DND-41 (cell line): ENCODE measurements around the gene NPM1.
A peak's percentile ranks its signal among the peaks of the same experiment; 100 is the strongest.
"Not testable (repeated sequence)": the region's sequence is repeated elsewhere in the genome, so short reads cannot be mapped to it uniquely, and the experiment has no call there.

ENCODE experiments used
- ATAC-seq: fragments of 200-7000 bp; cut with Tn5 transposase; 3 replicates; pipeline ENCODE4 v1.9.1; 2021; ENCODE audit warnings: low read depth; ENCODE audit not compliant: insufficient read depth
- DNase-seq: peaks from one replicate; pipeline ENCODE4 v3.0.0-alpha.2; 2020
- H2AFZ ChIP-seq: 2 replicates; pipeline ENCODE4 v1.6.0; 2012; ENCODE audit warnings: low read depth, low read length
- H3K27ac ChIP-seq: 2 replicates; pipeline ENCODE4 v1.5.1; 2012; ENCODE audit warnings: low read length, inconsistent platforms
- H3K27me3 ChIP-seq: fragments of 200-600 bp; sonication (generic); 2 replicates; pipeline ENCODE4 v1.6.0; 2012; ENCODE audit warnings: low read length, mild to moderate bottlenecking, inconsistent platforms; ENCODE audit not compliant: insufficient read depth, poor library complexity
- H3K36me3 ChIP-seq: 2 replicates; pipeline ENCODE4 v1.5.1; 2012; ENCODE audit warnings: low read length, inconsistent platforms; ENCODE audit not compliant: insufficient read depth
- H3K4me1 ChIP-seq: 2 replicates; pipeline ENCODE4 v1.5.1; 2012; ENCODE audit warnings: mild to moderate bottlenecking, low read length; ENCODE audit not compliant: insufficient read depth
- H3K4me2 ChIP-seq: 2 replicates; pipeline ENCODE4 v1.6.0; 2012; ENCODE audit warnings: mild to moderate bottlenecking, moderate library complexity, low read length, inconsistent platforms; ENCODE audit not compliant: insufficient read depth
- H3K4me3 ChIP-seq, 2 experiments: fragments of 200-600 bp in 1 of 2; shearing (Covaris generic) in 1 of 2; 2 replicates each; pipeline ENCODE4 v1.5.1; 2012 to 2016; ENCODE audit warnings: inconsistent platforms in 2 of 2, low read length in 2 of 2, mild to moderate bottlenecking in 2 of 2, low read depth in 1 of 2, moderate library complexity in 1 of 2
- H3K79me2 ChIP-seq: 2 replicates; pipeline ENCODE4 v1.6.0; 2012; ENCODE audit warnings: low read length, inconsistent platforms; ENCODE audit not compliant: insufficient read depth
- H3K9ac ChIP-seq: 2 replicates; pipeline ENCODE4 v1.6.0; 2012; ENCODE audit warnings: low read depth, mild to moderate bottlenecking, inconsistent platforms, low read length, moderate library complexity
- H3K9me3 ChIP-seq: 2 replicates; pipeline ENCODE4 v1.5.1; 2012; ENCODE audit warnings: low read length, moderate library complexity, mild to moderate bottlenecking, inconsistent platforms; ENCODE audit not compliant: insufficient read depth, severe bottlenecking
- H4K20me1 ChIP-seq: 2 replicates; pipeline ENCODE4 v1.6.0; 2012; ENCODE audit warnings: low read length; ENCODE audit not compliant: insufficient read depth
- CTCF ChIP-seq: IDR thresholded peaks from 2 replicates; pipeline ENCODE4 v1.5.1; 2012; ENCODE audit warnings: borderline replicate concordance, low read length, moderate library complexity, mild to moderate bottlenecking; ENCODE audit not compliant: poor library complexity, severe bottlenecking; ENCODE audit errors: extremely low read depth
- EZH2 ChIP-seq: IDR thresholded peaks from 3 replicates; pipeline ENCODE4 v1.6.1; 2012; ENCODE audit warnings: borderline replicate concordance, low read depth, mild to moderate bottlenecking, moderate library complexity, low read length, inconsistent platforms; ENCODE audit not compliant: severe bottlenecking

Gene NPM1

DNA sequence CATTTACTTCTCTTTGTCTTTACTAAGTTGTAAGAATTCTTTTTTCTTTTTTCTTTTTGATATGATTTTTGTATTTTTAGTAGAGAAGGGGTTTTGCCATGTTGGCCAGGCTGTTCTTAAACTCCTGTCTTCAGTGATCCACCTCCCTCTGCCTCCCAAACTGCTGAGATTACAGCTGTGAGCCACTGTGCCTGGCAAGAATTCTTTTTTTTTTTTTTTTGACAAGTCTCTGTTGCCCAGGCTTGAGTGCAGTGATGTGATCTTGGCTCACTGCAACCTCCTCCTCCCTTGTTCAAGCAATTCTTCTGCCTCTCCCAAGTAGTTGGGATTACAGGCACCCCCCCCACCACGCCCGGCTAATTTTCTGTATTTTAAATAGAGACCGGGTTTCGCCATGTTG is 9.9 kb downstream of the NPM1 start:
- ATAC-seq (no peak), DNase-seq (no peak)
- Histone ChIP-seq H2AFZ (no peak overlapping the region), H3K27ac (no peak overlapping the region), H4K20me1 (peaks cover 92% of the 10 kb centered on the region), H3K36me3 (peaks cover 94% of the 10 kb centered on the region), H3K9me3 (no peaks in the 10 kb centered on the region), H3K4me3 (no peak overlapping the region), H3K27me3 (no peaks in the 10 kb centered on the region), H3K9ac (no peak overlapping the region), H3K79me2 (peaks cover 94% of the 10 kb centered on the region), H3K4me1 (peaks cover 31% of the 10 kb centered on the region), H3K4me2 (0 out of 2 replicates have a peak overlapping the region, but pooled peaks have one; percentile 6)
- TF ChIP-seq EZH2, result no peak
- no peak for TF ChIP-seq CTCF

DNA sequence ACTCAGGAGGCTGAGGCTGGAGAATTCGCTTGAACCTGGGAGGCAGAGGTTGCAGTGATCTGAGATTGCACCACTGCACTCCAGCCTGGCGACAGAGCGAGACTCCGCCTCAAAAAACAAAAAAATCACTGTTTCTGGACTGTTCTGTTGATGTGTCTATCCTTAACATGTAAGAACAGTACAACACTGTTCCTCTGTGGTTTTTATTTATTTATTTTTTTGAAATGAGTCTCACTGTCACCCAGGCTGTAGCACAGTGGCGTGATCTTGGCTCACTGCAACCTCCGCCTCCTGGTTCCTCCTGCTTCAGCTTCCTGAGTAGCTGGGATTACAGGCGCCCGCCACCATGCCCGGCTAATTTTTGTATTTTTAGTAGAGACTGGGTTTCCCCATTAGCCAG is 11.0 kb downstream of the NPM1 start:
- H2AFZ ChIP-seq, DNase-seq, H3K4me3 ChIP-seq, H3K27ac ChIP-seq, H3K27me3 ChIP-seq, H3K9me3 ChIP-seq, H3K9ac ChIP-seq: not testable (repeated sequence)
- ATAC-seq, result 0 out of 3 replicates have a peak, but pooled peaks have one; percentile 17
- peaks cover 82% of the 10 kb centered on the region for H4K20me1 ChIP-seq
- H3K36me3 ChIP-seq, result peaks cover 83% of the 10 kb centered on the region
- peaks cover 22% of the 10 kb centered on the region for H3K4me1 ChIP-seq
- H3K4me2 ChIP-seq, result peak overlapping the region; percentile 12; the same call in 1 of the 2 replicates
- peaks cover 85% of the 10 kb centered on the region for H3K79me2 ChIP-seq

GRCh38 chr5:171400169-171400568 is 12.5 kb downstream of the NPM1 start:
- peaks cover 74% of the 10 kb centered on the region for H3K36me3 ChIP-seq
- H2AFZ ChIP-seq, result no peak overlapping the region
- H4K20me1 ChIP-seq, result peaks cover 71% of the 10 kb centered on the region

More at GRCh38 chr5:171400169-171400568, 12.5 kb downstream of the NPM1 start:
- no peak for DNase-seq
- Histone ChIP-seq H3K9ac (no peak overlapping the region), H3K27ac (no peak overlapping the region), H3K4me1 (peaks cover 13% of the 10 kb centered on the region; the same call in 1 of the 2 replicates), H3K79me2 (peaks cover 76% of the 10 kb centered on the region), H3K4me3 (no peak overlapping the region), H3K9me3 (no peaks in the 10 kb centered on the region), H3K27me3 (no peaks in the 10 kb centered on the region), H3K4me2 (no peak overlapping the region)
- ATAC-seq, result no peak
- TF ChIP-seq EZH2 (no peak), CTCF (no peak)
